ENCODE measurements around the gene KIRREL3. TPM values are rescaled to one million over a fixed set of nuclear protein-coding genes. Genes with fewer than 3 reads are reported as not detected.

KIRREL3 gene
- total RNA-seq, 2 donors from 2014 or later = 0.61 to 0.64 TPM

- TF ChIP-seq CTCF (IDR thresholded peaks at IDR 0.05) = no peak
- Histone ChIP-seq H3K4me3 (no peak overlapping the region), H3K9me3 (no peaks in the 10 kb centered on the region), H3K9ac (ENCODE audit: low read depth in 2 of 2, low read length in 2 of 2) (no peak overlapping the region), H3K4me1 (no peaks in the 10 kb centered on the region), H3K27ac (no peak overlapping the region), H3K36me3 (no peaks in the 10 kb centered on the region), H3K27me3 (no peaks in the 10 kb centered on the region)
- intact Hi-C loops (cut with DNase I) = no loop called here
- DNase-seq = no peak
Observed at GRCh38 chr11:126819194-126819593, 181.4 kb downstream of the KIRREL3 start.

- Histone ChIP-seq H3K9ac (ENCODE audit: low read depth in 2 of 2, low read length in 2 of 2) (no peak overlapping the region), H3K4me3 (no peak overlapping the region), H3K27ac (no peak overlapping the region), H3K27me3 (no peaks in the 10 kb centered on the region), H3K4me1 (no peaks in the 10 kb centered on the region), H3K9me3 (no peaks in the 10 kb centered on the region), H3K36me3 (no peaks in the 10 kb centered on the region)
- TF ChIP-seq CTCF (IDR thresholded peaks at IDR 0.05) = no peak
- DNase-seq = no peak
- intact Hi-C loops (cut with DNase I) = no loop called here
Observed at GRCh38 chr11:126817523-126818450, 182.8 kb downstream of the KIRREL3 start.

GRCh38 chr11:126817096-126817495, 183.5 kb downstream of the KIRREL3 start:
- DNase-seq = no peak
- H3K9ac ChIP-seq (ENCODE audit: low read depth in 2 of 2, low read length in 2 of 2) = no peak overlapping the region
- no peak for TF ChIP-seq CTCF (IDR thresholded peaks at IDR 0.05)
- intact Hi-C loops (cut with DNase I) = no loop called here
- H3K4me1 ChIP-seq = no peaks in the 10 kb centered on the region
- no peak overlapping the region for H3K4me3 ChIP-seq
- H3K9me3 ChIP-seq = no peaks in the 10 kb centered on the region
- H3K36me3 ChIP-seq = no peaks in the 10 kb centered on the region
- H3K27me3 ChIP-seq = no peaks in the 10 kb centered on the region
- H3K27ac ChIP-seq = no peak overlapping the region

GRCh38 chr11:126816645-126817044, 183.9 kb downstream of the KIRREL3 start:
- H3K36me3 ChIP-seq = no peaks in the 10 kb centered on the region
- no peaks in the 10 kb centered on the region for H3K27me3 ChIP-seq
- H3K9ac ChIP-seq (ENCODE audit: low read depth in 2 of 2, low read length in 2 of 2) = no peak overlapping the region
- TF ChIP-seq CTCF (IDR thresholded peaks at IDR 0.05) = no peak
- no peaks in the 10 kb centered on the region for H3K4me1 ChIP-seq
- no peak overlapping the region for H3K27ac ChIP-seq
- intact Hi-C loops (cut with DNase I) = no loop called here
- no peak for DNase-seq
- no peaks in the 10 kb centered on the region for H3K9me3 ChIP-seq
- no peak overlapping the region for H3K4me3 ChIP-seq

GRCh38 chr11:126815111-126815510, 185.5 kb downstream of the KIRREL3 start:
- no peaks in the 10 kb centered on the region for H3K4me1 ChIP-seq
- intact Hi-C loops (cut with DNase I) = no loop called here
- H3K9me3 ChIP-seq = no peaks in the 10 kb centered on the region
- no peak overlapping the region for H3K27ac ChIP-seq
- no peak for TF ChIP-seq CTCF (IDR thresholded peaks at IDR 0.05)
- no peaks in the 10 kb centered on the region for H3K36me3 ChIP-seq
- no peak overlapping the region for H3K9ac ChIP-seq (ENCODE audit: low read depth in 2 of 2, low read length in 2 of 2)
- H3K4me3 ChIP-seq = no peak overlapping the region
- H3K27me3 ChIP-seq = no peaks in the 10 kb centered on the region
- no peak for DNase-seq
